GM19099 (cell line): ENCODE measurements around the gene ANKS6.

Experiments
- POLR2A ChIP-seq: IDR thresholded peaks from 3 replicates; pipeline ENCODE4 v1.6.1; 2011; ENCODE audit warnings: low read depth; ENCODE audit not compliant: insufficient read length; ENCODE audit errors: extremely low read depth

ANKS6 gene

DNA sequence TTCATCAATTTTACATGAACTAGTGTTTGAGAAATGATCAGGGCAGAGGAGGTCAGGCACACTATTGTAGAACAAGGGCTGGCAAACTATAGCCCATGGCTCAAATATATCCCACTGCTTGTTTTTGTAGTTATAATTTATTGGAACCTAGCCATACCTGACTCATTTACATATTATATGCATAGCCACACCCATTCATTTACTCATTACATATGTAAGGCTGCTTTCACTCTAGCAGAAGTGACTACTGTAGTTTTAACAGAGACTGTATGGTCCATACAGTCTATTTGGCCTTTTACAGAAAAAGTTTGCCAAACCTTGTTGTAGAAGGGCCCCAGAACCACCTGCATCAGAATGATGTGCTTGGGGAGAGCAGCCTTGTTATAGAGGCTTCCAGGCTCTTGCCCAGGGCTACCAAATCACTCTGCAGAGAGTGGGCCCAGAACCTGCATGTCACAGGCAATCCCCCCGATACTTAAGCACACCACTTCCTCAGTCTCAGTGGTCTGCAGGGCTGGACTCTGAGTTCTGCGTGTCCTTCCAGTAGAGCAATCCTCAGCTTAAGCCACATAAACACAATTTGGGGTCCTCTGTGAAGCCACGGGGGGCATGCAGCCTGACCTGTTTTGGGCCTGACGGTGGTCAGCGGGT, 6.7 kb downstream of the ANKS6 start:
- TF ChIP-seq POLR2A = no peak

DNA sequence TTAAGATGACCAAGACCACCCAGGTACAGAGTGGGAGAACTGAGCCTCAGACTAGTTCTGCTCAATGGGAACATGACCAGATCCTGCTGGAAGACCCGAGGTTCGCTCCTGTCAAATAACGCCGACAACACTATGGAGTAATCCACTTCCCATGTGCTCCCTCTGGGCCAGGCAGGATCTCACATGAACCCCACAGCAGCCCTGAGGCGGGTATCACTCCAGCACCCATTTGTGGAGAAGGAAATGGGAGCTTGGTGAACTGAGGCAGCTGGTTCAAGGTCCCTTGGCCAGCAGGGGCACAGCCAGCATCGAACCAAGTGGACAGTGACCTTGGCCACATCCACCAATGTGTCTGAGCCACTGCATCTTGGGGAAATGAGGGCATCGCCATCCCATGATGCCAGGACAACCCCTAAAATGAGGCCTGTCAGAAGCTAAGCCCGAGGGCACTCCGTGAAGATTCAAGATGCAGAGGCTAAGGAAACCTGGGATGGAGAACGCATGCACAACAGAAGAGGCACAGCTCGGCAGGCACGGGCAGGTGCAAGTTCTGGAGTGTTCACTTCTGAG, 8.5 kb downstream of the ANKS6 start:
- TF ChIP-seq POLR2A = no peak

GRCh38 chr9:98786750-98787510, 9.4 kb downstream of the ANKS6 start:
- TF ChIP-seq POLR2A = no peak

GRCh38 chr9:98784831-98785806, 11.2 kb downstream of the ANKS6 start:
- TF ChIP-seq POLR2A = no peak

GRCh38 chr9:98783518-98784226, 12.7 kb downstream of the ANKS6 start:
- no peak for TF ChIP-seq POLR2A

DNA sequence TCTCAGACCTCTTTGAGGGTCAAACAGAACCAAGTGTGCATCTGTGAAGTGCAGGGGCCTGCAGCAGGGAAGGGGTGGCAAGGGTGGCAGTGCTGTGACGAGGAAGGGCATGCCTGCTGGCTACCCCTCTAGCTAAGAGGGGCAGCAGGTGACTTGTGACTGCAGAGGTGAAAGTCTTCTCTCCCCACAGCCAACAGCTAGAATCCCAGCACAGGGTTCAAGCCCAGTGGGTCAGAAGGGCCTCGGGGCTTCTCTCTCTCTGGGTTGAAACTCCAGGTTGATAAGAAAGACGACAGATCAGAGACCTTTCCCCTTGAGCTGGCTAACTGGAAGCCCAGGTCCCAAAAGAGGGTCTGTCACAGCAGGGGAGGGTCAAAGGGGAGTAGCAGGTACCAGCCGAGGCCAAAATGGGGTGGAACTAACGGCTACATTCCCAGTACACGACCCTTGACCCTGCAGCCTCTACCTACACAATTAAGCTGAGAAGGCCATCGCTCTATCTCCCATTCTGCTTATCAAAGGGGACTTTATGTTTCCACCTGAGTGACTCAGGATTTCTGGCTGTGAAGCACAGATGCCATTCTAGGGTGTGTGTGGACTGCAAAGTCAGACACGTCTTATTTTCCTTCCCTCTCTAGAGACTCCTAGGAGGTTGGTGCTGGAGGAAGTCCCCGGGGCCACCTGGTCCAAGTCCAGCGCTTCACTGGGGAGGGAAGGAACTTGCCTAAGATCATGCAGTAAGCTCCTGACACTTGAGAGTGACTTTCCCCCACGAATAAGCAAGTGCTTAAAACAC, 14.6 kb downstream of the ANKS6 start:
- TF ChIP-seq POLR2A = no peak

GRCh38 chr9:98780059-98780749, 16.2 kb downstream of the ANKS6 start:
- no peak for TF ChIP-seq POLR2A

DNA sequence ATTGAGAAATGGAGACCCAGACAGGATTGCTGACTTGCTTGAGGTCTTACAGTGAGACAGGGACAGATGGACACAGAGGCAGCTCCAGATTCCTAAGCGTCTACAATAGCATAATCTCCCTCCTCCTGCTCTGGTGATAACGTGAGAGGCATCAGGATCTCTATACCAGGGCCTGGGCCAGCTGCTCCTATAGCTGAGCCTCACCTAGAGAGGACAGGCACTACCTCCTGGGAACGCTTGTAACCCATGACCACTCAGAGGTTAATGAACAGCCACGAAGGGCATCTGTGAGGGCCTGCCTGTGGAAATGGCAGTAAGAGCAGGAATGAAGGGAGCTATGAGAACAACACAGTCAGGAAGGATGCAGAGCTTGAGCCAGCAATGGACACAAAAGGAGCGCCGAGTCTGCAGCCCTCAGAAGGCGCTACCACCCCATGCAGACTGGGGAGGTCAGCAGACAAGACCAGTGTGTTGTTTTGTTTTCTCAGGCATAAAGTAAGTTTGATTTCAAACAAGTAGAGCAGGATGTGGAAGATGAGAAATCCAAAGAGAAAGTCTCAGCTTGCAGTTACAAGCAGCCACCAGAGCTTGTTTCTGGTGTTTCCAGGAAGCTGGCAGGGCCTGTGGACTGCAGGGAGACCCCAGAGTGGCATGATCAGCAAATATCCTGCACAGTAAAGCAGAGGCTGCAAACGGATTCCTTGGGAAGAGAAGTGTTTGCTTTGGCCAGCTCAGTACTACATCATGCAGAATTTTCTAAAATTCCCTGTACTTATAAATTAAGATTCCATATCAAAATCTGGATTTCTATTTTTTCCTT, 17.4 kb downstream of the ANKS6 start:
- TF ChIP-seq POLR2A = no peak

DNA sequence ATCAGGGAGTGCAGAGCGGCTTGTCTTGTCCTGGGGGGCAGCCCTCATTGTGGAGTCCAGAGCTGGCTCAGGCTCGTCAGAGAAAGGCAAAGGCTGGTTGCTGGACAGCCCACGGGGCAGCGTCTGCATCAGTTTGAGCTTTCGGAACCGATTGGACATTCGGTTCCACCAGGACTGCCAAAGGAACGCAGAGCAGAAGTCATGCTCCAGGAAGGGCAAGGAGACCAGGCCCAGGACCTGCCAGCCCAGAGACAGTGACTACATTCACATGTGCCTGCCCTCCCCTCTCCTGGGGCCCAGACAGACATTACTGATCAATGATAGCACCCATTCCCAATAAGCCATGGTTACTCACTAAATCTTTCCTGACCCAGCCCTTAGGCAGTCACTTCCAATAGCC, 18.1 kb downstream of the ANKS6 start:
- no peak for TF ChIP-seq POLR2A

DNA sequence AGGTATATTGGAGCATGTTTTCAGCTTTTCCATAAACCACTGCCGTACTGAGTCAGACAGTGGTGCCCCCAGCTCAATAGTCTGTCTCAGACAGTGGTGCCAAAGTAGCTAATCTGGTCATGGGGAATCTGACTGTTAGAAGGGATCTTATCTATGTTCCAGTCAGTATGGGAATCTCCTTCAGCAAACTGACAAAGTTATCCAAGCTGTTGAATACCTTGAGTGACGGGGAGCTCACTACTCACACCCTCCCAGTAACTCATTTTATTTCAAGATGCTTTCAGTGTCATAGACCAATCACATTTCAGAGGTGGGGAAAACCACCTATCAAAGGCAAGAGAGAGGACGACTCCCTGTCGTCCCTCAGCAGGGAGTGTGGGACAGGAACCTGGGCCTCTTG, 18.7 kb downstream of the ANKS6 start:
- no peak for TF ChIP-seq POLR2A

- TF ChIP-seq POLR2A = no peak
Observed at GRCh38 chr9:98775831-98776441, 20.4 kb downstream of the ANKS6 start.

- no peak for TF ChIP-seq POLR2A
Observed at GRCh38 chr9:98774746-98775145, 21.6 kb downstream of the ANKS6 start.
